D341Med (cell line): ENCODE data around the gene TLCD3B.
"Not testable (repeated sequence)": the region's sequence is repeated elsewhere in the genome, so short reads cannot be mapped to it uniquely, and the experiment has no call there.

Source experiments
- DNase-seq: peaks from one replicate; pipeline ENCODE4 v3.0.0; 2012; ENCODE audit warnings: low spot score

Gene TLCD3B

GRCh38 chr16:30060836-30061554 is 29.9 kb upstream of the TLCD3B start:
- DNase-seq = no peak

GRCh38 chr16:30060346-30060745 is 29.3 kb upstream of the TLCD3B start:
- DNase-seq = no peak

DNA sequence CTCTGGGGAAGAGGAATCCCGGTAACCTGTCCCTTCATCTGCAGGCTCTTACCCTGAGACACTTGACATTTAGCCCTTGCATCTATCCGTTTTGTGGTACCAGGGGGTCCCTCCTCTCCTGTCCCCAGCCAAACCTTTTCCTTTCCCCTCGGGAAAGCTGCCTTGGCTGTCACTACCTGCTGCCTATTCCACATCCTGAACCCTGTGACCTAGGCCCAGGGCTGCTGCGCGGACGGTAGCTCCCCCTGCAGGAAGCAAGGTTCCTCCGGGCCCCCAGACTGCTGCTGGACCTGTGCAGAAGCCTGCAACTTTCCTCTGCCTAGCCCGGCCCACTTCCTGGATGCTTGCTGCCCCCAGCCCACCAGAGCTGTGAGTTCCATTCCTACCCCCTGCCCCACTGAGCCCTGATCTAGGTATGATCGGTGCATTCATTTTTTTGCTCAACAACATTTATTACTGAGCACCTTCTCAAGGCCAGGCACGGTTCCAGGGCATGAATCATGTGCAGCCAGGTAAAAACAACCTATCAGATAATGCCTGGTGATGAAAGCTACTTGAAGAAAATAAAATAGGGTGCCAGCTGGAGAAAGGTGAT is 24.0 kb upstream of the TLCD3B start:
- peak; percentile 61 for DNase-seq

- no peak for DNase-seq
Measured at GRCh38 chr16:30054451-30054850, 23.4 kb upstream of the TLCD3B start.

DNA sequence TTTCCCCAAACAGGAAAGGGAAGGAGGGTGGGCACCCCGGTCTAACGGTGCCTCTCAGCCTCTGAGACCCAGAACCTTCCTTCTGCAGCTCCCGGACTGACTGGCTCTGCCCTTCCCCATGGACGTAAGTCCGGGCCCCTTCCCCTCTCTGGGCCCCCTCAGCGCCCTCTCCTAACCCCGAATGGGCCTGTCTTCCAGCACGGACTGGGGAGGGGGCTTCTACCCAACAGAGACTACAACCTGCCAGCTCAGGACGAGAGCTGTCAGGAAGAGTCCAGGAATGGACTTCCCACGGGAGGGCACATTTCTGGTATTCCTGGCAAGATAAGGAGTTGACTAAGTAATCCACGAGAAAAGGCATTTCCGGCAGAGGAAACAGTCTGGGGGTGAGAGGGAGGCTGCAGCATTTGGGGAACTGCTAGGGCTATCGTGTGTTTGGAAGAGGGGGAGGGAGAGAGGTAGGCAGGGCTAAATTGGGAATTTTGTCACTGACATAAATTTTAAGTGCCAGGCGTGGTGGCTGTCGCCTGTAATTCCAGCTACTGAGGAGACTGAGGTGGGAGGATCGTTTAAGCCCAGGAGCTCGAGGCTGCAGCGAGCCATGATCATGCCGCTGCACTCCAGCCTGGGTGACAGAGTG is 22.4 kb upstream of the TLCD3B start:
- DNase-seq = no peak

GRCh38 chr16:30052671-30053372 is 21.8 kb upstream of the TLCD3B start:
- peak; percentile 91 for DNase-seq

- no peak for DNase-seq
Measured at GRCh38 chr16:30051518-30051917, 20.4 kb upstream of the TLCD3B start.

DNA sequence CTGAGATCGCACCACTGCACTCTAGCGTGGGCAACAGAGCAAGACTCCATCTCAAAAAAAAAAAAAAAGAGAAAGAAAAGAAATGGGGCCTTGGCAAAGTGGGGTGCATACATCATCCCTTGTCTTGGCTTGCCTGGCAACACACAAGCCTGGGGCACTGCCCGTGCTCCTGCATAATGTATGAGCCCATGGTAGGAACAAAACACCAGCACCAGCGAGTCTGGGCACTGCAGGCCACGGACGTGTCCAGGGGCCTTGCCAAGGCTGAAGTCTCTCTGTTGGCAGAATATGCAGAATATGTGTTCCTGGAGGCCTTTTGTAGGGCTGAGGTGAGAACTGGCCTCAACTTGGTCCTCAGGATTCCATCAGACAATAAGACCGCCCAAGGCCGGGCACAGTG is 18.8 kb upstream of the TLCD3B start:
- DNase-seq = no peak

- no peak for DNase-seq
Measured at GRCh38 chr16:30046588-30046987, 15.5 kb upstream of the TLCD3B start.

- DNase-seq = no peak
Measured at GRCh38 chr16:30046178-30046577, 15.1 kb upstream of the TLCD3B start.

GRCh38 chr16:30041841-30042240 is 10.8 kb upstream of the TLCD3B start:
- DNase-seq = no peak

DNA sequence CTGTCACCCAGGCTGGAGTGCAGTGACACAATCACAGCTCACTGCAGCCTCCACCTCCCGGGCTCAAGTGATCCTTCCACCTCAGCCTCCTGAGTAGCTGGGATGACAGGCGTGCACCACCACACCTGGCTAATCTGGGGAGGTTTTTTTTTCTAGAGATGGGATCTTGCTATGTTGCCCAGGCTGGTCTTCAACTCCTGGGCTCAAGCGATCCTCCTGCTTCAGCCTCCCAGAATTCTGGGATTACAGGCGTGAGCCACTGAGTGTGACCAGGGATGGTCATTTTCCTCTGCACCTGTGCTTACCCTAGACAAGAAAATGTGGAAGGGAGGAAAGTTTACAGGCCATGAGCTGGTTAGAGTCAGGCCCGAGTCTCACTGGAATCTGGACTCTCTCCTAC is 9.6 kb upstream of the TLCD3B start:
- not testable (repeated sequence) for DNase-seq

DNA sequence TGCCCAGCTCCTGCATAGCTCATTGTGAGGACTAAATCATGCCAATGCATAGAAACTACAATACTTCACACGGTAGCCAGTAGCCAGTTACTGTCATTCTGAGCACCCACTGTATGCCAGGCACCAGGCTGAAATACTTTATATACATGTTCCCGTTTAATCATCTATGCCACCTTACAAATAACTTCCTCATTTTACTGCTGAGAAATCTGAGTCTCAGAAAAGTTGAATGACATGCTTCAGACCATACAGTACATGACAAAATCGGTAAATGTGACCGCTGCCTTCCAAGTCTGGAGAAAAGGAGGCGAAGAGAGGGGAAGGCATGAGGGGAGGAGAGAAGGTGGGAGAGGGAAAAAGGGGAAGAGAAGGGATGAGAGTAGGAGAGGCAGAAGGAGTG is 9.2 kb upstream of the TLCD3B start:
- no peak for DNase-seq

DNA sequence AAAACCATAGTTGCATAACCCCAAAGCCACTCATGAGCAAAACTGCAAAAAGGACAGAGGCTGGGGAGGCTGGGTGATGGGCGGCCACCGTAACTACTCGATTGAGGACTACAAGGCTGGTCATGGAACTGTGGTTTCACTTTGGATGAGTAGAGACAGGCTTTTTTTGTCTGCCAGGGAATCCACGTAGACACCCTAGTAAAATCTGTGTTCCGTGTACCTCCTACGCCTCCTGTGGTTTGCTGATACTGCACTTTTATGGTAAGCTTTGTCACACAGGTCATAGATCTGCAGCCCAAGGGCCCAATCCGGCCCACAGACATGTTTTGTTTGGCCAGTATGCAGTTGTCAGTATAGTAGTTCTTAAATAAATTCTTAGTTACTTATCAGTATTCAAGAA is 2.2 kb upstream of the TLCD3B start:
- DNase-seq = no peak

- peak; percentile 75 for DNase-seq
Measured at GRCh38 chr16:30032083-30032819, 1.2 kb upstream of the TLCD3B start.

GRCh38 chr16:30031477-30031918 is 427 bp upstream of the TLCD3B start:
- DNase-seq = no peak

DNA sequence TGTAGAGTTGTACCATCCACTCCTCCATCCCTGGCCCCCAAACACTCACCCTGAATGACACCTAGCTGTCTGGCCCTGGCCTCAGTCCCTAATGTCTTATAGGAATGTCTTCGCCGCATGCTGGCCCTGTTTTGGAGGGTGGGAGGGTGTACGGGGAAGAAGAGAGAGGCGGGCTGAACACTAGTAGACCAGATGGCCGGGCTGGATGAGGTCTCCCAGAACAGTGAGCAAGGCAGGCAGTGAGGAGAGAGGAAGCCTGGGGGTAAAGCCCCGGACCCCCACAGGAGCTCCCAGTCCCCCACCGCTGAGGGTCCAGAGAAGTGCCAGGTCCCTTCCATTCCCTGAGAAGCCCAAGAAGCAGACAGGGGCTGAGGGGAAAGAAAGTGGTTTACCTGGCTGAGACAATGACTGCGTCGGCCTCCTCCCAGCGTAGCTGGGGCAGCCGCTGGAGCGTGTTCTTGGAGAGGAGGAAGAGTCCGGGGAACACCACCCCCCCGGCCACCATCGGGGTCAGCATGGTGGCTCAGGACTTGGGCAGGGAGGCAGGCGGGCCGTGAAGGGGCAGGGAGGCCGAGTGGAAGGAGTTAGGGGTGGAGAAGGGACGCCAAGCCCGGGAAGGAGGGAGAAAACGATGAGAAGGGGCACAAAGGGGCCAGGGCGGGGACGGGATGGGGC is 923 bp downstream of the TLCD3B start:
- no peak for DNase-seq

DNA sequence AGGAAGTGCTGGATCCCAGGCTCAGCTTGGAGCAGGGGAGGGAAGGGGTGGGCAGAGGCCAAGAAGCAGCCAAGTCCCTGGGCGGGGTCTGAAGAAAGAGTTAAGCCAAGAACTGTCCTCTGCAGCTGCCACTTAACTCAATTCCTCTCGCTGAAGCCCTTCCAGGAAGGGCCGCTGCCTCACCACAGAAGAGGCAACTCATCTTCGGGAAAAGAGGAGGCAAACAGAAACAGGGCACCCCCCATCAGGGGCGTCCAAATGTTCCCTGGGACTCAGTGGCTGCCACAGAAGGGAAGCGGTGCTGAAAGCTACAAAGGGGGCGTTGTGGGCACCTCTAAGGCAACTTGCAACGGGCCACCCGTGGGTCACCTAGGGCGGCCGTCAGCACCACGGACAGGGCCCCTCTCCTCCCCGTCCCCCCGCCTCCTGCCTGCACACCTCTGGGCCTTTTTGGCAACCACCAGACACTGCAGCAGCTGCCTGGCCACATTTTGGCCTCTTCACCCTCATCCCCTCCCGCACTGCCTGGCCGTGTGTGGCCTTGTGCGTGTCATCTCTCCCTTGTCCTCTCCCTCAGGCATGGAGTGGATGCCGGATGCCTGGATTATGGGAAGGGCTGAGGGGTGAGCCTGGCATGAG is 2.5 kb downstream of the TLCD3B start:
- DNase-seq = no peak

- DNase-seq = peak; percentile 86
Measured at GRCh38 chr16:30027588-30028437, 3.3 kb downstream of the TLCD3B start.

DNA sequence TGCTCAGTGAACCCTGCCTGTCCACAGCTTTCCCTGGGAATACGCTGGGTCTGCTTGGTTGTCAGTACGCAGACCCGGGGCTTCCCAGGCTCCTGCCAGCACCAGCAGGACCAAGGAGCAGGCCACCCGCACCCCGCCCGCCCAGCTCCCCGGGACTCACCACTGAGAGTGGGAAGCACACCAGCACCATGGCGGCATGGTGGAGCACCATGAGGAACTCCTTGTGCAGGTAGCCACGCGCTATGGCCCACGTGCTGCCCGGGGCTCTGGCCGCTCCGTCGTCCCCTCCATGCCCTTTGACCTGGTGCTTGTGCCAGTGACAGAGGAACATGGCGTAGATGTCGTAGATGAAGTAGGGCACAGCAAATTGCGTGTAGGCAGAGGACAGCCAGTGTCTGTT is 4.6 kb downstream of the TLCD3B start:
- no peak for DNase-seq
